HG02588 (cell line): ENCODE measurements around the gene PDE6H.

Experiments used
- ATAC-seq: cut with Tn5 transposase; IDR thresholded peaks from one replicate; pipeline ENCODE4 v1.9.1; 2021; ENCODE audit warnings: mild to moderate bottlenecking, moderate library complexity; ENCODE audit not compliant: unreplicated experiment

PDE6H gene

GRCh38 chr12:14965221-14965620 lies 7.6 kb upstream of the PDE6H start:
- no peak for ATAC-seq

- ATAC-seq, result no peak
These were observed 4.4 kb upstream of the PDE6H start for GRCh38 chr12:14968478-14968877.

- ATAC-seq, result no peak
These were observed 2.4 kb upstream of the PDE6H start for GRCh38 chr12:14970473-14970872.

- ATAC-seq, result no peak
These were observed 1.8 kb downstream of the PDE6H start for GRCh38 chr12:14974633-14975032.

- no peak for ATAC-seq
These were observed 2.6 kb downstream of the PDE6H start for GRCh38 chr12:14975457-14975856.

GRCh38 chr12:14976658-14977057 lies 3.8 kb downstream of the PDE6H start:
- ATAC-seq, result no peak

GRCh38 chr12:14979468-14979867 lies 6.6 kb downstream of the PDE6H start:
- ATAC-seq, result no peak

- ATAC-seq, result no peak
These were observed 8.2 kb downstream of the PDE6H start for GRCh38 chr12:14981049-14981448.

- ATAC-seq, result no peak
These were observed 9.7 kb downstream of the PDE6H start for GRCh38 chr12:14982562-14982961.

- ATAC-seq, result no peak
These were observed 10.1 kb downstream of the PDE6H start for GRCh38 chr12:14982991-14983390.

- ATAC-seq, result no peak
These were observed 11.2 kb downstream of the PDE6H start for GRCh38 chr12:14984036-14984435.

GRCh38 chr12:14984766-14985285 lies 12.0 kb downstream of the PDE6H start:
- ATAC-seq, result no peak

GRCh38 chr12:14986449-14986848 lies 13.6 kb downstream of the PDE6H start:
- no peak for ATAC-seq

- ATAC-seq, result no peak
These were observed 15.2 kb downstream of the PDE6H start for GRCh38 chr12:14988035-14988434.

GRCh38 chr12:14989790-14990189 lies 16.9 kb downstream of the PDE6H start:
- peak; percentile 45 for ATAC-seq

GRCh38 chr12:14991069-14991468 lies 18.2 kb downstream of the PDE6H start:
- no peak for ATAC-seq

GRCh38 chr12:14992673-14993072 lies 19.8 kb downstream of the PDE6H start:
- no peak for ATAC-seq

- no peak for ATAC-seq
These were observed 20.3 kb downstream of the PDE6H start for GRCh38 chr12:14993117-14993516.

- ATAC-seq, result no peak
These were observed 20.9 kb downstream of the PDE6H start for GRCh38 chr12:14993537-14994266.

GRCh38 chr12:14994610-14995009 lies 21.8 kb downstream of the PDE6H start:
- no peak for ATAC-seq

- ATAC-seq, result no peak
These were observed 23.0 kb downstream of the PDE6H start for GRCh38 chr12:14995583-14996425.

GRCh38 chr12:14997998-14998397 lies 25.2 kb downstream of the PDE6H start:
- ATAC-seq, result no peak
